Osteoblast (primary cell): ENCODE data around the gene MYOT. TPM values are rescaled to one million over a fixed set of nuclear protein-coding genes. Genes with fewer than 3 reads are reported as not detected.

Source experiments
- DNase-seq: peaks from one replicate; pipeline ENCODE4 v3.0.0; 2011; ENCODE audit warnings: low spot score, mixed read lengths; ENCODE audit not compliant: insufficient read length; ENCODE audit errors: missing footprints
- H2AFZ ChIP-seq: 2 replicates; pipeline ENCODE4 v1.6.0; 2011; ENCODE audit warnings: mild to moderate bottlenecking, low read length
- H3K27ac ChIP-seq: 2 replicates; pipeline ENCODE4 v1.5.1; 2011; ENCODE audit warnings: mild to moderate bottlenecking, low read depth, low read length, moderate library complexity
- H3K27me3 ChIP-seq: 2 replicates; pipeline ENCODE4 v1.6.0; 2012; ENCODE audit warnings: mild to moderate bottlenecking, control low read depth, inconsistent platforms, low read length, moderate library complexity; ENCODE audit not compliant: insufficient read depth
- H3K36me3 ChIP-seq: 2 replicates; pipeline ENCODE4 v1.5.1; 2011; ENCODE audit warnings: mild to moderate bottlenecking, low read length, control low read depth, moderate library complexity; ENCODE audit not compliant: insufficient read depth
- H3K4me1 ChIP-seq: 2 replicates; pipeline ENCODE4 v1.5.1; 2011; ENCODE audit warnings: mild to moderate bottlenecking, low read length, control low read depth, moderate library complexity; ENCODE audit not compliant: insufficient read depth
- H3K4me2 ChIP-seq: 2 replicates; pipeline ENCODE4 v1.6.0; 2011; ENCODE audit warnings: mild to moderate bottlenecking, low read length; ENCODE audit not compliant: insufficient read depth
- H3K4me3 ChIP-seq: fragments of 200-600 bp; sonication (generic); 3 replicates; pipeline ENCODE4 v1.5.1; 2012; ENCODE audit warnings: mild to moderate bottlenecking, low read length, inconsistent platforms; ENCODE audit not compliant: insufficient read depth
- H3K79me2 ChIP-seq: 2 replicates; pipeline ENCODE4 v1.6.0; 2012; ENCODE audit warnings: mild to moderate bottlenecking, low read length, control low read depth, inconsistent platforms; ENCODE audit not compliant: insufficient read depth
- H3K9me3 ChIP-seq: 2 replicates; pipeline ENCODE4 v1.5.1; 2011; ENCODE audit warnings: low read depth, low read length, control low read depth
- H4K20me1 ChIP-seq: 2 replicates; pipeline ENCODE4 v1.6.0; 2012; ENCODE audit warnings: mild to moderate bottlenecking, low read length, control low read depth; ENCODE audit not compliant: insufficient read depth
- CTCF ChIP-seq: IDR thresholded peaks from 2 replicates; pipeline ENCODE4 v1.5.1; 2011; ENCODE audit warnings: mild to moderate bottlenecking, low read depth, low read length, moderate library complexity; ENCODE audit errors: extremely low read depth
- total RNA-seq: library from RNA; depleted of rRNA; stranded (reverse); fragments of >200 nt; gene quantifications from 2 replicates; pipeline ENCODE4 v1.2.3, GENCODE V29; 2012

MYOT gene
- total RNA-seq, 1 donor: not detected

- no peaks in the 10 kb centered on the region for H3K36me3 ChIP-seq
- H3K4me2 ChIP-seq: no peak overlapping the region
- no peaks in the 10 kb centered on the region for H4K20me1 ChIP-seq
- no peak overlapping the region for H3K27ac ChIP-seq
- H2AFZ ChIP-seq: no peak overlapping the region
- no peaks in the 10 kb centered on the region for H3K4me1 ChIP-seq
- H3K79me2 ChIP-seq: no peaks in the 10 kb centered on the region
- no peaks in the 10 kb centered on the region for H3K27me3 ChIP-seq
- TF ChIP-seq CTCF: no peak
- DNase-seq: no peak
- no peak overlapping the region for H3K4me3 ChIP-seq
- no peaks in the 10 kb centered on the region for H3K9me3 ChIP-seq
Measured at GRCh38 chr5:137914758-137915157, 47.1 kb downstream of the MYOT start.

- H3K4me3 ChIP-seq: no peak overlapping the region
- no peak overlapping the region for H2AFZ ChIP-seq
- no peaks in the 10 kb centered on the region for H3K9me3 ChIP-seq
- no peaks in the 10 kb centered on the region for H3K4me1 ChIP-seq
- H3K27me3 ChIP-seq: no peaks in the 10 kb centered on the region
- no peak overlapping the region for H3K27ac ChIP-seq
- H3K4me2 ChIP-seq: no peak overlapping the region
- no peaks in the 10 kb centered on the region for H3K36me3 ChIP-seq
- no peak for DNase-seq
- H3K79me2 ChIP-seq: no peaks in the 10 kb centered on the region
- TF ChIP-seq CTCF: no peak
- no peaks in the 10 kb centered on the region for H4K20me1 ChIP-seq
Measured at GRCh38 chr5:137916923-137917322, 49.3 kb downstream of the MYOT start.

- DNase-seq: no peak
- no peaks in the 10 kb centered on the region for H3K4me1 ChIP-seq
- no peaks in the 10 kb centered on the region for H3K9me3 ChIP-seq
- H3K27me3 ChIP-seq: no peaks in the 10 kb centered on the region
- H3K27ac ChIP-seq: no peak overlapping the region
- no peak overlapping the region for H2AFZ ChIP-seq
- no peak overlapping the region for H3K4me3 ChIP-seq
- no peak overlapping the region for H3K4me2 ChIP-seq
- TF ChIP-seq CTCF: no peak
- no peaks in the 10 kb centered on the region for H4K20me1 ChIP-seq
- no peaks in the 10 kb centered on the region for H3K79me2 ChIP-seq
- no peaks in the 10 kb centered on the region for H3K36me3 ChIP-seq
Measured at GRCh38 chr5:137921931-137922330, 54.3 kb downstream of the MYOT start.

GRCh38 chr5:137923856-137924255 is 56.2 kb downstream of the MYOT start:
- Histone ChIP-seq H3K4me3 (no peak overlapping the region), H4K20me1 (no peaks in the 10 kb centered on the region), H3K4me1 (no peaks in the 10 kb centered on the region), H2AFZ (no peak overlapping the region), H3K27ac (no peak overlapping the region), H3K9me3 (no peaks in the 10 kb centered on the region), H3K27me3 (no peaks in the 10 kb centered on the region), H3K36me3 (peaks cover 8% of the 10 kb centered on the region), H3K79me2 (no peaks in the 10 kb centered on the region), H3K4me2 (no peak overlapping the region)
- no peak for DNase-seq
- no peak for TF ChIP-seq CTCF
